MM.1S (cell line): Measurements from ENCODE around the gene TMEM154.

Source experiments
- DNase-seq: peaks from one replicate; pipeline ENCODE4 v3.0.0-alpha.2; 2015
- H2AFZ ChIP-seq: fragments of 300-600 bp; sonication (generic); 2 replicates; pipeline ENCODE4 v1.6.0; 2016; ENCODE audit warnings: antibody characterized with exemption, low read length
- H3F3A ChIP-seq: fragments of 300-600 bp; sonication (generic); 2 replicates; pipeline ENCODE4 v1.6.1; 2016; ENCODE audit warnings: mild to moderate bottlenecking, antibody characterized with exemption, low read length, moderate library complexity, mixed read lengths; ENCODE audit not compliant: insufficient read depth
- H3K27ac ChIP-seq: fragments of 300-600 bp; sonication (generic); 2 replicates; pipeline ENCODE4 v1.5.1; 2016; ENCODE audit warnings: mild to moderate bottlenecking, low read length
- H3K27me3 ChIP-seq: fragments of 300-600 bp; sonication (generic); replicated peaks from 2 replicates; pipeline ENCODE4 v1.6.0; 2016; ENCODE audit warnings: low read length; ENCODE audit not compliant: insufficient read depth
- H3K36me3 ChIP-seq: fragments of 300-600 bp; sonication (generic); replicated peaks from 2 replicates; pipeline ENCODE4 v1.6.1; 2016; ENCODE audit warnings: mild to moderate bottlenecking, low read length, mixed read lengths; ENCODE audit not compliant: insufficient read depth
- H3K4me1 ChIP-seq: fragments of 300-600 bp; sonication (generic); 2 replicates; pipeline ENCODE4 v1.6.1; 2016; ENCODE audit warnings: low read length, mixed read lengths
- H3K4me2 ChIP-seq: fragments of 300-600 bp; sonication (generic); 2 replicates; pipeline ENCODE4 v1.6.0; 2016; ENCODE audit warnings: low read depth, low read length
- H3K4me3 ChIP-seq: fragments of 300-600 bp; sonication (generic); 2 replicates; pipeline ENCODE4 v1.5.1; 2016; ENCODE audit warnings: low read length, mixed read lengths
- H3K79me2 ChIP-seq: fragments of 300-600 bp; sonication (generic); 2 replicates; pipeline ENCODE4 v1.6.1; 2016; ENCODE audit warnings: mixed run types, low read length, mixed read lengths
- H3K9ac ChIP-seq: fragments of 300-600 bp; sonication (generic); 2 replicates; pipeline ENCODE4 v1.6.1; 2016; ENCODE audit warnings: low read length, mixed read lengths
- H3K9me2 ChIP-seq: fragments of 300-600 bp; sonication (generic); replicated peaks from 2 replicates; pipeline ENCODE4 v1.6.1; 2016; ENCODE audit warnings: mild to moderate bottlenecking, low read length, mixed read lengths; ENCODE audit not compliant: insufficient read depth
- H3K9me3 ChIP-seq: fragments of 300-600 bp; sonication (generic); replicated peaks from 2 replicates; pipeline ENCODE4 v1.6.1; 2016; ENCODE audit warnings: mild to moderate bottlenecking, low read length, mixed read lengths; ENCODE audit not compliant: insufficient read depth
- H4K20me1 ChIP-seq: fragments of 300-600 bp; sonication (generic); 2 replicates; pipeline ENCODE4 v1.6.1; 2016; ENCODE audit warnings: mild to moderate bottlenecking, low read length, moderate library complexity, mixed read lengths; ENCODE audit not compliant: insufficient read depth
- CTCF ChIP-seq: fragments of 300-600 bp; sonication (generic); IDR thresholded peaks from 2 replicates; pipeline ENCODE4 v1.5.1; 2016; ENCODE audit warnings: antibody characterized with exemption, low read length, mixed read lengths
- EZH2 ChIP-seq: fragments of 300-600 bp; sonication (generic); optimal IDR thresholded peaks from 2 replicates; pipeline ENCODE3; 2017; ENCODE audit warnings: low read depth, mild to moderate bottlenecking, antibody characterized with exemption, low read length, mixed read lengths
- EZH2phosphoT487 ChIP-seq: fragments of 300-600 bp; sonication (generic); IDR thresholded peaks from 2 replicates; pipeline ENCODE4 v1.6.1; 2018; ENCODE audit warnings: antibody characterized with exemption, low read length

Gene TMEM154

DNA sequence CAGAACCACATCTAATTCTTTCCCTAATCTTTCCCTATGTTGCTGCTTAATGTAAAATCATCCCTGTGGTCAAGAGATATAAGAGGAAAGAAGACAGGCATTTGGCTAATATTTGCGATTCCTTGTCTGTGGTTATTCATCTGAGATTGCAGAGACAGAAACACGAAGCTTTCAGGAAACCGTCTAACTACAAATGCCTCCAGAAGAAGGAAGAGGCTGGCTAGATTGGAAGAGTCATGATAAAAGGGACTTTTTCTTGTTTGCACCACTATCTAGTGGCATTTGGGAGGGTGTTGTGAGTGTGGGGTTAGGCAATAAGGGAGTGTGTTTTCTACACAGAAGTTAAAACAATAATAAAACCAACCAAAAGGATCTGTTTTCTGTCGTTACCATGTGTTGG is 43.9 kb downstream of the TMEM154 start:
- DNase-seq, result no peak
- Histone ChIP-seq H3K27ac (peak overlapping the region; percentile 92; the same call in 1 of the 2 replicates), H3F3A (peaks cover 28% of the 10 kb centered on the region), H3K27me3 (no peaks in the 10 kb centered on the region), H3K36me3 (no peaks in the 10 kb centered on the region), H3K4me2 (peak overlapping the region; percentile 14; the same call in 1 of the 2 replicates), H3K9me2 (no peaks in the 10 kb centered on the region), H3K9me3 (no peaks in the 10 kb centered on the region), H2AFZ (no peak overlapping the region), H4K20me1 (no peaks in the 10 kb centered on the region), H3K9ac (no peak overlapping the region), H3K79me2 (no peaks in the 10 kb centered on the region), H3K4me3 (no peak overlapping the region), H3K4me1 (peaks cover 48% of the 10 kb centered on the region)
- TF ChIP-seq EZH2phosphoT487 (no peak), CTCF (no peak), EZH2 (no peak)

DNA sequence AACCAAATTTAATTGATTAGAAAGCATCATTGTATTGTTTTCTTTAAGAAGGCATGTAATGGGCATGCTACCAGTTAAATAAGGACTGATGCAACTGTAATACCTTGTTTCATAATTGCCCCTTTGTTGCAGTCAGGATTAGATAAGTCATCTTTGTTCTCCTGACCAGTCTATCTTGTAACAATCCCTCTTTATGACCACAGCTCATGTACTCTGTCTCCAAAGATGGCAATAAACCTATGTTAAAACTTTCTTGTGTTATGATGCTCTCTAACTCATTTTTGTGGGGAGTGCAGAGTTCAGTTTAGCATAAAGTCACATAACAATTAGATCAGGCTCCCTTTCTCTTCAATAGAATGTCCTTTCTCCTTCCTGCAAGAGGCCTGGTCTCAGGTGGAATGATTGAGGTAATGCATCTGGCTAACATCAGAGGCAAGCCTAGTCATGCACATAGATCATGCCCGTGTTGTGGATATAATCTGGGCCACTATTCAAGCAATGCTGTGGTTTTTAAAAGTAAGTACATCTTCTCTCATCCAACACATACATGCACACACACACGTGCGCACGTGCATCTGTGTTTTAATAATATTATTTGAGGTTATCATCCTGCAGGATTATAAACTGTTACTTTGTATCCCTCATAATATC is 45.6 kb downstream of the TMEM154 start:
- H3K4me2 ChIP-seq, result no peak overlapping the region
- no peaks in the 10 kb centered on the region for H3K79me2 ChIP-seq
- H3K4me3 ChIP-seq, result no peak overlapping the region
- H3K9ac ChIP-seq, result no peak overlapping the region
- H3K27ac ChIP-seq, result no peak overlapping the region
- H3K9me2 ChIP-seq, result no peaks in the 10 kb centered on the region
- H4K20me1 ChIP-seq, result no peaks in the 10 kb centered on the region
- TF ChIP-seq EZH2phosphoT487 (no peak), EZH2 (no peak), CTCF (no peak)
- peaks cover 39% of the 10 kb centered on the region for H3K4me1 ChIP-seq
- H2AFZ ChIP-seq, result no peak overlapping the region
- H3F3A ChIP-seq, result peaks cover 28% of the 10 kb centered on the region
- no peaks in the 10 kb centered on the region for H3K27me3 ChIP-seq
- DNase-seq, result no peak
- H3K36me3 ChIP-seq, result no peaks in the 10 kb centered on the region
- H3K9me3 ChIP-seq, result no peaks in the 10 kb centered on the region

GRCh38 chr4:152633118-152633517 is 46.7 kb downstream of the TMEM154 start:
- Histone ChIP-seq H3K36me3 (no peaks in the 10 kb centered on the region), H3K9ac (no peak overlapping the region)

More at GRCh38 chr4:152633118-152633517, 46.7 kb downstream of the TMEM154 start:
- H2AFZ ChIP-seq, result no peak overlapping the region
- H3K27ac ChIP-seq, result no peak overlapping the region
- H3K27me3 ChIP-seq, result no peaks in the 10 kb centered on the region
- no peaks in the 10 kb centered on the region for H3K9me2 ChIP-seq
- no peak overlapping the region for H3K4me3 ChIP-seq
- no peak for DNase-seq
- TF ChIP-seq CTCF (no peak), EZH2 (no peak), EZH2phosphoT487 (no peak)
- no peaks in the 10 kb centered on the region for H3K9me3 ChIP-seq
- peaks cover 27% of the 10 kb centered on the region for H3K4me1 ChIP-seq
- H4K20me1 ChIP-seq, result no peaks in the 10 kb centered on the region
- no peak overlapping the region for H3K4me2 ChIP-seq
- peaks cover 20% of the 10 kb centered on the region for H3F3A ChIP-seq
- H3K79me2 ChIP-seq, result no peaks in the 10 kb centered on the region
